ENCODE results near the gene CCDC91.

The CCDC91 gene

GRCh38 chr12:28574746-28575592 lies 384.7 kb downstream of the CCDC91 start:
- no peak for TF ChIP-seq CTCF (IDR thresholded peaks at IDR 0.05; ENCODE audit: low read depth, low read length, missing control alignments)
- H3K4me3 ChIP-seq (ENCODE audit: low read depth, low read length), result no peak overlapping the region
- no peak for DNase-seq (ENCODE audit: low read depth)

DNA sequence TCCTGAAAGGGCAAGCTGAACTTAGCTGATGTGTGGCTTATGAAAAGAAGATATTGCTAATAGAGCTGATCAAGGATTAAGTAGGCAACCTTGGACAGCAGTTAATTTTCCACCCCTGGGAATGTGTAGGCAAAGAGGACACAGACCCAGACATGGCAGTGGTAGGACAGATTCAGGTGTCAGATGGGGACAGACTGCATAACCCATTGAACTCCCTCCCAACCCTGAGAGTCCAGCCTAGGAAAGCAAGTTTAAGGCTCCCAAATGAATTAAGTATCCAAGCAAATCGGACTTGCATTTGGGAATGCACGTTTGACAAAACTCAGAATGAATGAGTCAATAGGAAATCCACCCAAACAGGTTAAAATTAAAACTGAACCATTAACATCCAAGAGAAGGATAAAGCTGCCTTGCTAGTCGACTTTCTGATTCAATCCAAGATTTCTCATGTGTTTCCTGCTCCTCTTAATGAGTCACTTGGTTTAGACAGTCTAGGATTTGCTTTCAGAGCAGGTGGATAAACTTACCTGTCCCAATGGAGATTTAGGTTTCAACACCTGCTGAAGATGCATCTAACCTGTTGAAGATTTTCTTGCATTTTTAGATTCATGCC lies 385.4 kb downstream of the CCDC91 start:
- no peak for TF ChIP-seq CTCF (IDR thresholded peaks at IDR 0.05; ENCODE audit: low read depth, low read length, missing control alignments)
- H3K4me3 ChIP-seq (ENCODE audit: low read depth, low read length), result no peak overlapping the region
- DNase-seq (ENCODE audit: low read depth), result no peak

- TF ChIP-seq CTCF (IDR thresholded peaks at IDR 0.05; ENCODE audit: low read depth, low read length, missing control alignments), result no peak
- DNase-seq (ENCODE audit: low read depth), result no peak
- H3K4me3 ChIP-seq (ENCODE audit: low read depth, low read length), result no peak overlapping the region
Measured at GRCh38 chr12:28578361-28578760, 388.1 kb downstream of the CCDC91 start.

GRCh38 chr12:28578833-28579252 lies 388.6 kb downstream of the CCDC91 start:
- no peak for TF ChIP-seq CTCF (IDR thresholded peaks at IDR 0.05; ENCODE audit: low read depth, low read length, missing control alignments)
- H3K4me3 ChIP-seq (ENCODE audit: low read depth, low read length), result no peak overlapping the region
- DNase-seq (ENCODE audit: low read depth), result no peak

- no peak for TF ChIP-seq CTCF (IDR thresholded peaks at IDR 0.05; ENCODE audit: low read depth, low read length, missing control alignments)
- no peak overlapping the region for H3K4me3 ChIP-seq (ENCODE audit: low read depth, low read length)
- DNase-seq (ENCODE audit: low read depth), result no peak
Measured at GRCh38 chr12:28582672-28583376, 392.6 kb downstream of the CCDC91 start.

DNA sequence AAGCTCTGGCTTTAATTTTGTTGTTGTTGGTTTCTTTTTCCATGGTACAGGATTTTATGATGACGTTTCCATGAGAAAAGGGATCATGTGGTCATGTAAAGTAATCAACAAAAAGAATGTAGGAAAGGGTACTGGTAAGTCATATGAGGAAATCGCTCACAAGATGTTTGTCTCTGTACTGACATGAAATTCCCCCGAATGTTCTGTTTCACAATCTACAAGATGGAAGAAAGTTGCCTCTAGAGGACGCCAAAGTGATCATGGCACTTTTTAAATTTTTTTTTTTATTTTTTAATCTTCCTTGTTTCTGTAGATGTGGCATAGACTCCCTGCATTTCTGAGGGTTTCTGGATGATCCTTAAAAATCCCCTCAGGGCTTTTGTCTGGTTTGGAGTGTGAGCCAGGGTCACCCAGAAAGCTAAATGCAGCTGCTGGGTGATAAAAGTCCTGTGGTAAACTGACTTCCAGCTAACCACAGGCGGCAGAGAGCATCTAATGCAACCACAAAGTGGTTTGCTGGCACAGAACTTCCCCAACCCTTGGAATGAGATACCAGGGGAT lies 393.5 kb downstream of the CCDC91 start:
- DNase-seq (ENCODE audit: low read depth), result no peak
- no peak for TF ChIP-seq CTCF (IDR thresholded peaks at IDR 0.05; ENCODE audit: low read depth, low read length, missing control alignments)
- no peak overlapping the region for H3K4me3 ChIP-seq (ENCODE audit: low read depth, low read length)

Data from GM12864 (cell line).